Stimulated activated naive CD8-positive, alpha-beta T cell treated with anti-CD3 and anti-CD28 coated beads, Interleukin-15, Interleukin-2, amounts not matched to agents 100 U/mL and 50 U/mL, for 24 hours (primary cell): ENCODE data around the gene RANGAP1.

Experiments
- ATAC-seq: fragments of 150-1000 bp; cut with Tn5 transposase; one replicate; pipeline ENCODE4 v1.10.0; 2021
- DNase-seq: peaks from one replicate; pipeline ENCODE4 v3.0.0; 2021

RANGAP1 gene

GRCh38 chr22:41234815-41235695 lies 50.9 kb downstream of the RANGAP1 start:
- no peak for ATAC-seq
- DNase-seq: no peak

GRCh38 chr22:41231369-41231768 lies 54.6 kb downstream of the RANGAP1 start:
- DNase-seq (no peak), ATAC-seq (no peak)

GRCh38 chr22:41230401-41230785 lies 55.6 kb downstream of the RANGAP1 start:
- ATAC-seq (no peak), DNase-seq (no peak)

- no peak for ATAC-seq
- no peak for DNase-seq
Observed at GRCh38 chr22:41229730-41230400, 56.1 kb downstream of the RANGAP1 start.

- DNase-seq: no peak
- no peak for ATAC-seq
Observed at GRCh38 chr22:41229215-41229614, 56.8 kb downstream of the RANGAP1 start.

GRCh38 chr22:41226723-41227655 lies 59.0 kb downstream of the RANGAP1 start:
- no peak for DNase-seq

GRCh38 chr22:41223535-41223934 lies 62.5 kb downstream of the RANGAP1 start:
- no peak for DNase-seq
- ATAC-seq: no peak

More at GRCh38 chr22:41226723-41227655, 59.0 kb downstream of the RANGAP1 start:
- ATAC-seq: no peak

GRCh38 chr22:41222846-41223507 lies 63.0 kb downstream of the RANGAP1 start:
- no peak for DNase-seq
- no peak for ATAC-seq

GRCh38 chr22:41217553-41218157 lies 68.3 kb downstream of the RANGAP1 start:
- DNase-seq (peak; percentile 44), ATAC-seq (peak; percentile 77)

GRCh38 chr22:41216984-41217383 lies 69.0 kb downstream of the RANGAP1 start:
- DNase-seq: no peak
- no peak for ATAC-seq

- no peak for DNase-seq
- ATAC-seq: no peak
Observed at GRCh38 chr22:41215926-41216325, 70.1 kb downstream of the RANGAP1 start.

GRCh38 chr22:41215409-41215808 lies 70.6 kb downstream of the RANGAP1 start:
- DNase-seq (no peak), ATAC-seq (no peak)

GRCh38 chr22:41206719-41207118 lies 79.3 kb downstream of the RANGAP1 start:
- DNase-seq (no peak), ATAC-seq (no peak)

GRCh38 chr22:41204992-41205900 lies 80.7 kb downstream of the RANGAP1 start, which contains the start of gene L3MBTL2:
TSS of gene L3MBTL2 (plus strand) at chr22:41205312. CDS start at chr22:41205363, 51 bp downstream.
- DNase-seq (peak; percentile 99), ATAC-seq (peak; percentile 100)

- no peak for DNase-seq
- ATAC-seq: no peak
Observed at GRCh38 chr22:41204066-41204465, 81.9 kb downstream of the RANGAP1 start.

GRCh38 chr22:41203118-41203517 lies 82.9 kb downstream of the RANGAP1 start:
- DNase-seq: no peak
- no peak for ATAC-seq

- no peak for ATAC-seq
- no peak for DNase-seq
Observed at GRCh38 chr22:41201141-41201540, 84.8 kb downstream of the RANGAP1 start.

GRCh38 chr22:41198027-41198580 lies 87.9 kb downstream of the RANGAP1 start:
- peak; percentile 67 for DNase-seq
- peak; percentile 55 for ATAC-seq

GRCh38 chr22:41197038-41197972 lies 88.7 kb downstream of the RANGAP1 start:
- DNase-seq (peak; percentile 90), ATAC-seq (peak; percentile 87)
